Liver (tissue), 3 donors: ENCODE measurements around the gene JPT1.

Experiments
- RAD21 ChIP-seq, 2 donors: IDR thresholded peaks; 2 replicates each; pipeline ENCODE4 v1.6.1; 2016; ENCODE audit warnings: antibody characterized with exemption in 2 of 2, mild to moderate bottlenecking in 2 of 2
- SP1 ChIP-seq: IDR thresholded peaks from 2 replicates; pipeline ENCODE4 v1.6.1; 2018; ENCODE audit warnings: antibody characterized with exemption, mild to moderate bottlenecking
- TF ChIP-seq, protein P1 (sequence below): fragments of 150-350 bp; IDR thresholded peaks from 2 replicates; pipeline ENCODE4 v1.5.1; 2017; ENCODE audit warnings: improper control_type of control experiment, low read depth, low read length; ENCODE audit not compliant: missing input control
- TF ChIP-seq, protein P2 (sequence below): IDR thresholded peaks from 2 replicates; pipeline ENCODE4 v1.6.1; 2016; ENCODE audit warnings: antibody characterized with exemption
- donor health status: healthy.
- donor health status: healthy.

DNA sequence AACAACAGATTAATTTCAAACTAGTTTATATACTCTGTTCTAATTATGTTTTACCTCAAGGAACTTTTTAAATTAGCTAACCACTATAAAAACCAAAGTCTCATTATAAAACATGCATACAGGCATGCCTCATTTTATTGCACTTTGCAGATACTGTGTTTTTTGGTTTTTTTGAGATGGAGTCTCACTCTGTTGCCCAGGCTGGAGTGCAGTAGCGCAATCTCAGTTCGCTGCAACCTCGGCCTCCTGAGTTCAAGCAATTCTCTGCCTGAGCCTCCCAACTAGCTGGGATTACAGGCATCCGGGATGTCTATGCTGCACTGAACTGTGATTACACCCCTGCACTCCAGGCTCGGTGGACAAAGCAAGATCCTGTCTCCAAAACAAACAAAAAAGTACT, 8.8 kb upstream of the JPT1 start:
- TF ChIP-seq, protein P1, sequence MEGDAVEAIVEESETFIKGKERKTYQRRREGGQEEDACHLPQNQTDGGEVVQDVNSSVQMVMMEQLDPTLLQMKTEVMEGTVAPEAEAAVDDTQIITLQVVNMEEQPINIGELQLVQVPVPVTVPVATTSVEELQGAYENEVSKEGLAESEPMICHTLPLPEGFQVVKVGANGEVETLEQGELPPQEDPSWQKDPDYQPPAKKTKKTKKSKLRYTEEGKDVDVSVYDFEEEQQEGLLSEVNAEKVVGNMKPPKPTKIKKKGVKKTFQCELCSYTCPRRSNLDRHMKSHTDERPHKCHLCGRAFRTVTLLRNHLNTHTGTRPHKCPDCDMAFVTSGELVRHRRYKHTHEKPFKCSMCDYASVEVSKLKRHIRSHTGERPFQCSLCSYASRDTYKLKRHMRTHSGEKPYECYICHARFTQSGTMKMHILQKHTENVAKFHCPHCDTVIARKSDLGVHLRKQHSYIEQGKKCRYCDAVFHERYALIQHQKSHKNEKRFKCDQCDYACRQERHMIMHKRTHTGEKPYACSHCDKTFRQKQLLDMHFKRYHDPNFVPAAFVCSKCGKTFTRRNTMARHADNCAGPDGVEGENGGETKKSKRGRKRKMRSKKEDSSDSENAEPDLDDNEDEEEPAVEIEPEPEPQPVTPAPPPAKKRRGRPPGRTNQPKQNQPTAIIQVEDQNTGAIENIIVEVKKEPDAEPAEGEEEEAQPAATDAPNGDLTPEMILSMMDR = no peak
- TF ChIP-seq SP1 (no peak), RAD21 (IDR thresholded peaks at IDR 0.05) (no peak)
- TF ChIP-seq, protein P2, sequence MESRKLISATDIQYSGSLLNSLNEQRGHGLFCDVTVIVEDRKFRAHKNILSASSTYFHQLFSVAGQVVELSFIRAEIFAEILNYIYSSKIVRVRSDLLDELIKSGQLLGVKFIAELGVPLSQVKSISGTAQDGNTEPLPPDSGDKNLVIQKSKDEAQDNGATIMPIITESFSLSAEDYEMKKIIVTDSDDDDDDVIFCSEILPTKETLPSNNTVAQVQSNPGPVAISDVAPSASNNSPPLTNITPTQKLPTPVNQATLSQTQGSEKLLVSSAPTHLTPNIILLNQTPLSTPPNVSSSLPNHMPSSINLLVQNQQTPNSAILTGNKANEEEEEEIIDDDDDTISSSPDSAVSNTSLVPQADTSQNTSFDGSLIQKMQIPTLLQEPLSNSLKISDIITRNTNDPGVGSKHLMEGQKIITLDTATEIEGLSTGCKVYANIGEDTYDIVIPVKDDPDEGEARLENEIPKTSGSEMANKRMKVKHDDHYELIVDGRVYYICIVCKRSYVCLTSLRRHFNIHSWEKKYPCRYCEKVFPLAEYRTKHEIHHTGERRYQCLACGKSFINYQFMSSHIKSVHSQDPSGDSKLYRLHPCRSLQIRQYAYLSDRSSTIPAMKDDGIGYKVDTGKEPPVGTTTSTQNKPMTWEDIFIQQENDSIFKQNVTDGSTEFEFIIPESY = no peak
